Lung microvascular endothelial cell (primary cell): ENCODE data around the gene GPR3. TPM values are rescaled to one million over a fixed set of nuclear protein-coding genes. Genes with fewer than 3 reads are reported as not detected.

Experiments used
- DNase-seq, 2 donors: peaks; one replicate each; pipeline versions ENCODE4 v3.0.0 to v3.0.0-alpha.2; 2010; ENCODE audit warnings: low read depth in 2 of 2
- total RNA-seq: library from RNA; depleted of rRNA; stranded (reverse); fragments of >200 nt; gene quantifications from 2 replicates; pipeline ENCODE4 v1.2.1, GENCODE V29; 2014

The GPR3 gene
- total RNA-seq: under 0.01 and 0.22 TPM in 2 replicates

- DNase-seq: peak; percentile 93 to 94
These were observed at the start of gene GPR3 for GRCh38 chr1:27392096-27392777. TSS of gene GPR3 (plus strand) at chr1:27392622. CDS start at chr1:27393799, 1,177 bp downstream.

- DNase-seq: no peak
These were observed 49.4 kb upstream of the GPR3 start for GRCh38 chr1:27342778-27343638.

GRCh38 chr1:27343639-27344025, 48.8 kb upstream of the GPR3 start:
- DNase-seq: no peak

- no peak for DNase-seq
These were observed 47.1 kb upstream of the GPR3 start for GRCh38 chr1:27345272-27345671.

- no peak for DNase-seq
These were observed 46.1 kb upstream of the GPR3 start for GRCh38 chr1:27346357-27346756.

GRCh38 chr1:27346991-27347624, 45.3 kb upstream of the GPR3 start:
- peak in 1 of 2 donors; percentile 15 for DNase-seq

GRCh38 chr1:27348861-27349783, 43.3 kb upstream of the GPR3 start:
- peak in 1 of 2 donors; percentile 14 for DNase-seq

- peak; percentile 73 to 79 for DNase-seq
These were observed 42.4 kb upstream of the GPR3 start for GRCh38 chr1:27349784-27350662.

- peak in 1 of 2 donors; percentile 12 for DNase-seq
These were observed 41.5 kb upstream of the GPR3 start for GRCh38 chr1:27350663-27351540.

- no peak for DNase-seq
These were observed 40.8 kb upstream of the GPR3 start for GRCh38 chr1:27351541-27352107.

- DNase-seq: no peak
These were observed 39.3 kb upstream of the GPR3 start for GRCh38 chr1:27353166-27353565.

- DNase-seq: no peak
These were observed 38.8 kb upstream of the GPR3 start for GRCh38 chr1:27353629-27354028.

GRCh38 chr1:27355683-27356082, 36.7 kb upstream of the GPR3 start:
- no peak for DNase-seq

GRCh38 chr1:27356277-27356618, 36.2 kb upstream of the GPR3 start:
- DNase-seq: no peak

- peak in 1 of 2 donors; percentile 21 for DNase-seq
These were observed 35.7 kb upstream of the GPR3 start for GRCh38 chr1:27356619-27357280.

- DNase-seq: peak; percentile 57 to 78
These were observed 35.0 kb upstream of the GPR3 start for GRCh38 chr1:27357281-27358037.
